SU-DHL-6 (cell line): ENCODE measurements around the gene RPL4.

Experiments used
- H2AFZ ChIP-seq: fragments of 200-600 bp; sonication (generic); 2 replicates; pipeline ENCODE4 v1.6.1; 2014; ENCODE audit warnings: low read depth, mild to moderate bottlenecking, moderate library complexity, mixed read lengths, antibody characterized with exemption, low read length; ENCODE audit not compliant: severe bottlenecking
- H3F3A ChIP-seq: fragments of 200-600 bp; shearing (Covaris generic); 2 replicates; pipeline ENCODE4 v1.6.0; 2016; ENCODE audit warnings: antibody characterized with exemption, mild to moderate bottlenecking; ENCODE audit not compliant: insufficient read depth
- H3K27ac ChIP-seq: fragments of 200-600 bp; sonication (generic); 2 replicates; pipeline ENCODE4 v1.5.1; 2016; ENCODE audit warnings: low read depth, mild to moderate bottlenecking, low read length, moderate library complexity, mixed read lengths
- H3K27me3 ChIP-seq: fragments of 200-600 bp; sonication (generic), shearing (Covaris generic); 2 replicates; pipeline ENCODE4 v1.6.0; 2014; ENCODE audit warnings: mild to moderate bottlenecking, low read length
- H3K36me3 ChIP-seq: fragments of 200-600 bp; sonication (generic); 2 replicates; pipeline ENCODE4 v1.6.1; 2014; ENCODE audit warnings: mild to moderate bottlenecking, low read length, mixed read lengths
- H3K4me2 ChIP-seq: fragments of 300-600, 200-600 bp; shearing (Covaris generic), sonication (generic); 2 replicates; pipeline ENCODE4 v1.6.0; 2014; ENCODE audit warnings: low read length, low read depth, mild to moderate bottlenecking; ENCODE audit not compliant: poor library complexity, severe bottlenecking
- H3K4me3 ChIP-seq: fragments of 200-600 bp; sonication (generic); 2 replicates; pipeline ENCODE4 v1.5.1; 2014; ENCODE audit warnings: antibody characterized with exemption, low read length, mild to moderate bottlenecking, mixed read lengths; ENCODE audit not compliant: insufficient read depth, poor library complexity, severe bottlenecking
- H3K79me2 ChIP-seq: fragments of 200-600 bp; sonication (generic); 2 replicates; pipeline ENCODE4 v1.6.1; 2014; ENCODE audit warnings: mild to moderate bottlenecking, low read length, moderate library complexity; ENCODE audit not compliant: insufficient read depth
- H3K9ac ChIP-seq: fragments of 200-600 bp; sonication (generic); 2 replicates; pipeline ENCODE4 v1.7.0; 2014; ENCODE audit warnings: mild to moderate bottlenecking, low read length
- H3K9me2 ChIP-seq: fragments of 200-600 bp; sonication (generic); replicated peaks from 2 replicates; pipeline ENCODE4 v1.6.1; 2014; ENCODE audit warnings: low read length; ENCODE audit not compliant: insufficient read depth
- H3K9me3 ChIP-seq: fragments of 200-600 bp; sonication (generic); 2 replicates; pipeline ENCODE4 v1.6.1; 2014; ENCODE audit warnings: low read length, mixed read lengths; ENCODE audit not compliant: insufficient read depth
- H4K20me1 ChIP-seq: fragments of 200-600 bp; sonication (generic); 2 replicates; pipeline ENCODE4 v1.6.1; 2014; ENCODE audit warnings: low read depth, mild to moderate bottlenecking, antibody characterized with exemption, low read length, moderate library complexity, mixed read lengths
- EZH2phosphoT487 ChIP-seq: fragments of 200-600 bp; sonication (generic), shearing (Covaris generic); conservative IDR thresholded peaks from 2 replicates; pipeline ENCODE4 v1.6.1; 2018; ENCODE audit warnings: mild to moderate bottlenecking, antibody characterized with exemption, low read length, moderate library complexity, mixed read lengths
- TF ChIP-seq, protein P1 (sequence below): fragments of 200-600 bp; sonication (generic); IDR thresholded peaks from one replicate; pipeline ENCODE4 v1.5.1; 2017; ENCODE audit warnings: antibody characterized with exemption, mild to moderate bottlenecking, low read length, moderate library complexity; ENCODE audit not compliant: insufficient read depth, poor library complexity, severe bottlenecking

RPL4 gene

DNA sequence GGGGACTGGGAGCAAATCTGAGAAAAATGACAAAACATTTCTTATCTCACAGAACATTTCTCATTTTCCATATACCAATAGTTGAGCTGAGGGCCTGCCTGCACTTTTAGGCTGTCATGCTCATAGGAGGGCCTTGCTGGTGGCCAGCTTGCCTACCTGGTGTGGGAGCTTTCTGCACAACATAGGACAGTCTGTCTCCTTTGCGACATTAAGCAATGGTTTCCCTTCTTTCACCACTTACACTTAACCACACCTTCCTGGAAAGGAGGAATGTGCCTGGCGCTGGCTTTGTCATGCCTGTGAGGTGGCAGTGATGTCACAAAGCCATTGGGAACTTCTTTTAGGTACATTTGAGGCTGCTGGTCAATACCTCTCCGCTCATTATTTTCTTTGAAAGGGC, 12.8 kb downstream of the RPL4 start:
- no peak overlapping the region for H3K4me3 ChIP-seq
- H3K4me2 ChIP-seq, result no peak overlapping the region
- H3K9ac ChIP-seq, result no peak overlapping the region
- peaks cover 15% of the 10 kb centered on the region; the same call in 1 of the 2 replicates for H3K36me3 ChIP-seq
- TF ChIP-seq, protein P1, sequence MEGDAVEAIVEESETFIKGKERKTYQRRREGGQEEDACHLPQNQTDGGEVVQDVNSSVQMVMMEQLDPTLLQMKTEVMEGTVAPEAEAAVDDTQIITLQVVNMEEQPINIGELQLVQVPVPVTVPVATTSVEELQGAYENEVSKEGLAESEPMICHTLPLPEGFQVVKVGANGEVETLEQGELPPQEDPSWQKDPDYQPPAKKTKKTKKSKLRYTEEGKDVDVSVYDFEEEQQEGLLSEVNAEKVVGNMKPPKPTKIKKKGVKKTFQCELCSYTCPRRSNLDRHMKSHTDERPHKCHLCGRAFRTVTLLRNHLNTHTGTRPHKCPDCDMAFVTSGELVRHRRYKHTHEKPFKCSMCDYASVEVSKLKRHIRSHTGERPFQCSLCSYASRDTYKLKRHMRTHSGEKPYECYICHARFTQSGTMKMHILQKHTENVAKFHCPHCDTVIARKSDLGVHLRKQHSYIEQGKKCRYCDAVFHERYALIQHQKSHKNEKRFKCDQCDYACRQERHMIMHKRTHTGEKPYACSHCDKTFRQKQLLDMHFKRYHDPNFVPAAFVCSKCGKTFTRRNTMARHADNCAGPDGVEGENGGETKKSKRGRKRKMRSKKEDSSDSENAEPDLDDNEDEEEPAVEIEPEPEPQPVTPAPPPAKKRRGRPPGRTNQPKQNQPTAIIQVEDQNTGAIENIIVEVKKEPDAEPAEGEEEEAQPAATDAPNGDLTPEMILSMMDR, result no peak
- no peak for TF ChIP-seq EZH2phosphoT487
- H3K27me3 ChIP-seq, result no peaks in the 10 kb centered on the region
- peaks cover 9% of the 10 kb centered on the region for H3K79me2 ChIP-seq
- H3K27ac ChIP-seq, result no peak overlapping the region
- no peak overlapping the region for H2AFZ ChIP-seq
- H3F3A ChIP-seq, result peaks cover 27% of the 10 kb centered on the region
- H4K20me1 ChIP-seq, result no peaks in the 10 kb centered on the region
- no peaks in the 10 kb centered on the region for H3K9me3 ChIP-seq
- H3K9me2 ChIP-seq, result no peaks in the 10 kb centered on the region

DNA sequence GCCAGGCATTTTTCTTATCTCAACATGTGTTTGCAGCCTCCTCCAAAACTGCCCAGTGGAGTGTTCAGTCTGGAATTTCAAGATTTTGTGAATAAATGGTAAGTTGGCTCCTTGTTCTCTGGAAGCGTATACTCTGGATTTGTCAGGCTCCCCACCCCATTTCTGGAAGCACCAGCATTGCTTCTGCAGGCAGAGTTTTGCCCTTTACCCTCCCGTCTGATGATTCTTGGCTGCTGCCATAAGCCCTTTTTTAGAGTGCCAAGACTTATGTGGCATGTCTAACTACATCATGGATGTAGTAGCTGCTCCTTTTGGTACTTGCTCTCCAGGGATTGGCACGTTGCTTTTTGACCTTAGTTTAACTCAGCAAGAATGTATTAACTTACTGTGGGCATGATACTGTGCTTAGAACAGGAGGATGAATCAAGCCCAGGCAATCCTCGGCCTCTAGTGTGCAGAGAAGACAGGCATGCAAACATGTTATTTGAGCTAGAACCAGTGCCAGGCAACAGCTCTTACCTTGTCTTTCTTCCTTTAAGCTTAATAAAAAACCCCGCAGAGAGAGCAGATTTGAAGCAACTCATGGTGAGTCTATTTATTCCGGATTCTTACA, 15.4 kb downstream of the RPL4 start:
- Histone ChIP-seq H3K27ac (no peak overlapping the region), H3K4me3 (no peak overlapping the region), H3K4me2 (no peak overlapping the region), H3K9me3 (no peaks in the 10 kb centered on the region), H2AFZ (no peak overlapping the region), H3K9me2 (no peaks in the 10 kb centered on the region), H3K36me3 (peaks cover 15% of the 10 kb centered on the region; the same call in 1 of the 2 replicates), H3F3A (peaks cover 27% of the 10 kb centered on the region), H3K79me2 (no peaks in the 10 kb centered on the region), H3K9ac (no peak overlapping the region), H4K20me1 (no peaks in the 10 kb centered on the region), H3K27me3 (no peaks in the 10 kb centered on the region)
- TF ChIP-seq EZH2phosphoT487, result no peak
- TF ChIP-seq, protein P1, result no peak

DNA sequence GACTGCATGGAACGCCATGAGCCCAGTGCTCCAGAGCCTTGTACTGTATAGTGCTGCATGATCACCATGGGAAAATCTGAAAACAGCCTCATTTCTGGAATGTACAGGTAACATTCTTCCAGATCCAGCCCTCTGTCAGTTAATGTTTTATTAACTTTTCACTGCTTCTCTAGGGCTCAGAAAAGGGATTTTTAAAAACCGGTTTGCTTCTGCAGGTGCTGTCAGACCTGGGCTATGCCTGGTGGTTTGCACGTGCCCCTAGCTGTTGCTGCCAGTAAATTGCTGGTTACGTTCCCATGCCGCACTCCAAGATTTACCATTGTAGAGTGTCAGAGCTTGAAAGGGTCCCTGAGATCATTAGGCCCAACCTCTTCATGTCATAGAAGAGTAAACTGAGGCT, 16.1 kb downstream of the RPL4 start:
- no peak for TF ChIP-seq EZH2phosphoT487
- Histone ChIP-seq H3F3A (peaks cover 23% of the 10 kb centered on the region), H3K9me2 (no peaks in the 10 kb centered on the region), H3K4me2 (no peak overlapping the region), H3K9ac (no peak overlapping the region), H3K36me3 (peaks cover 15% of the 10 kb centered on the region; the same call in 1 of the 2 replicates), H3K79me2 (no peaks in the 10 kb centered on the region), H3K27ac (no peak overlapping the region), H2AFZ (no peak overlapping the region), H4K20me1 (no peaks in the 10 kb centered on the region), H3K9me3 (no peaks in the 10 kb centered on the region), H3K4me3 (no peak overlapping the region), H3K27me3 (no peaks in the 10 kb centered on the region)

DNA sequence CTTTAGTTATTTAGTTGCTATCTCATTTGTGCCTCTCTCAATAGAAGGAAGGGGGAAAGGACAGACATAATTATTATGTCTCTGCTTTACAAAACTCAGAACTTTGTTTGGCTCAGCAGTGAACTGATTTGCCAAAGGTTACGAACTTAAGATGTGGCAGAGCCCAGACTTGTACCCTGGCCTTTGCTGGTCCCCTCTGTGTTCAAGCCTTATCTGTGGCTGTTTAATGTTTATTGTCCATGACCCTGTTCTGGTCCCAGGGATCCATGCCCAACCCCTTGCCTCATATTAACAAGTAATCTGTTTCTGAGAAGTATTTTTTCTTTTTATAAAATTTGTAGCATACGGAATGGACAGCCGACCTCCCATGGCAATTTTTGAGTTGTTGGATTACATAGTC, 17.8 kb downstream of the RPL4 start:
- Histone ChIP-seq H3K36me3 (peaks cover 3% of the 10 kb centered on the region; the same call in 1 of the 2 replicates), H4K20me1 (no peaks in the 10 kb centered on the region), H3K27ac (no peak overlapping the region), H3F3A (peaks cover 14% of the 10 kb centered on the region), H3K79me2 (no peaks in the 10 kb centered on the region), H3K4me3 (no peak overlapping the region), H3K27me3 (no peaks in the 10 kb centered on the region), H2AFZ (no peak overlapping the region), H3K9ac (no peak overlapping the region), H3K4me2 (no peak overlapping the region), H3K9me3 (no peaks in the 10 kb centered on the region), H3K9me2 (no peaks in the 10 kb centered on the region)
- TF ChIP-seq, protein P1, result no peak
- no peak for TF ChIP-seq EZH2phosphoT487
